Effector CD4-positive, alpha-beta T cell (primary cell): Measurements from ENCODE around the gene COX5B.
A peak's percentile ranks its signal among the peaks of the same experiment; 100 is the strongest.
"Not testable (repeated sequence)": the region's sequence is repeated elsewhere in the genome, so short reads cannot be mapped to it uniquely, and the experiment has no call there.

Source experiments
- DNase-seq: peaks from one replicate; pipeline ENCODE4 v3.0.0-alpha.2; 2020

Gene COX5B

GRCh38 chr2:97673915-97674283 is 28.0 kb downstream of the COX5B start:
- DNase-seq, result no peak

GRCh38 chr2:97675430-97676113 is 29.7 kb downstream of the COX5B start:
- no peak for DNase-seq

GRCh38 chr2:97676620-97677019 is 30.8 kb downstream of the COX5B start:
- no peak for DNase-seq

- no peak for DNase-seq
These were observed 31.6 kb downstream of the COX5B start for GRCh38 chr2:97677480-97677879.

GRCh38 chr2:97678298-97678697 is 32.4 kb downstream of the COX5B start:
- DNase-seq, result no peak

GRCh38 chr2:97687235-97687634 is 41.4 kb downstream of the COX5B start:
- DNase-seq, result not testable (repeated sequence)

- DNase-seq, result no peak
These were observed 42.4 kb downstream of the COX5B start for GRCh38 chr2:97688062-97688827.

GRCh38 chr2:97691166-97691565 is 45.3 kb downstream of the COX5B start:
- DNase-seq, result no peak

GRCh38 chr2:97693476-97693875 is 47.6 kb downstream of the COX5B start:
- no peak for DNase-seq

- DNase-seq, result no peak
These were observed 49.9 kb downstream of the COX5B start for GRCh38 chr2:97695744-97696143.

GRCh38 chr2:97697252-97698235 is 51.7 kb downstream of the COX5B start:
- peak; percentile 95 for DNase-seq
